Measurements from ENCODE around the gene MYF5.

MYF5 gene

DNA sequence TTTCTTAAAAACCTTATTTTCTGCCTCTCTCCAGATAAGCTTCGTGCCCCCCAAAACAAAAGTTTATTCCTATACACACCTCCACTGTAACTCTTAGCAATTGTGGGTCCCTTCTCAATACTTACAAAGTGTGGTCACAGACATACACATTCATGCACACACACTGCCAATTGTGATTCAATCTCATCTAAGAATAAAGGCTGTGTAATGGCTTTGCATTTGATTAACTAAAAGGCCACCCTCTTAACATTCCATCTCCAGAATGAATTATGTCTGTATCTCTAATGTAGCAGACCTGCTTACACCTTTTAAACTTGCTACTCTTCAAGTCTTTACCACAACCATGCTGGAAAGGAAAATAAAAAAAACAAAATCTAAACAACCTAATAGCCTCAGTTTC lies 49.5 kb downstream of the MYF5 start:
- no peak for ATAC-seq
- TF ChIP-seq OSR1 (CRISPR knock-in tag; IDR thresholded peaks at IDR 0.05) = no peak
- TF ChIP-seq ARNTL (CRISPR knock-in tag; IDR thresholded peaks at IDR 0.05; ENCODE audit: borderline replicate concordance, low read depth) = no peak
- TF ChIP-seq CREB5 (CRISPR knock-in tag; IDR thresholded peaks at IDR 0.05; ENCODE audit: low read depth) = no peak
- TF ChIP-seq ZNF8 (CRISPR knock-in tag; IDR thresholded peaks at IDR 0.05) = no peak
- TF ChIP-seq TSHZ2 (CRISPR knock-in tag; IDR thresholded peaks at IDR 0.05) = no peak
- no peak for TF ChIP-seq RARB (CRISPR knock-in tag; IDR thresholded peaks at IDR 0.05)
- TF ChIP-seq TOX (CRISPR knock-in tag; IDR thresholded peaks at IDR 0.05; ENCODE audit: borderline replicate concordance) = no peak
- no peak for TF ChIP-seq GLIS3 (CRISPR knock-in tag; IDR thresholded peaks at IDR 0.05)
- no peak for TF ChIP-seq SNAI2 (CRISPR knock-in tag; IDR thresholded peaks at IDR 0.05)
- no peak for TF ChIP-seq CSRNP3 (CRISPR knock-in tag; IDR thresholded peaks at IDR 0.05)
- no peak for TF ChIP-seq PATZ1 (CRISPR knock-in tag; IDR thresholded peaks at IDR 0.05; ENCODE audit: borderline replicate concordance)

GRCh38 chr12:80766897-80767296 lies 50.2 kb downstream of the MYF5 start:
- TF ChIP-seq ARNTL (CRISPR knock-in tag; IDR thresholded peaks at IDR 0.05; ENCODE audit: borderline replicate concordance, low read depth) (no peak), ZC3H10 (CRISPR knock-in tag; IDR thresholded peaks at IDR 0.05) (no peak), TSHZ2 (CRISPR knock-in tag; IDR thresholded peaks at IDR 0.05) (no peak), RARB (CRISPR knock-in tag; IDR thresholded peaks at IDR 0.05) (no peak), GLIS3 (CRISPR knock-in tag; IDR thresholded peaks at IDR 0.05) (no peak), CSDC2 (CRISPR knock-in tag; IDR thresholded peaks at IDR 0.05) (no peak), PATZ1 (CRISPR knock-in tag; IDR thresholded peaks at IDR 0.05; ENCODE audit: borderline replicate concordance) (no peak), ZFP30 (CRISPR knock-in tag; IDR thresholded peaks at IDR 0.05) (no peak), TOX (CRISPR knock-in tag; IDR thresholded peaks at IDR 0.05; ENCODE audit: borderline replicate concordance) (no peak), ZNF565 (CRISPR knock-in tag; conservative IDR thresholded peaks at IDR 0.05; ENCODE audit: low read depth) (no peak), ZNF70 (CRISPR knock-in tag; IDR thresholded peaks at IDR 0.05) (no peak), ISL1 (CRISPR knock-in tag; IDR thresholded peaks at IDR 0.05) (no peak), ESRRG (CRISPR knock-in tag; IDR thresholded peaks at IDR 0.05) (no peak), ZNF8 (CRISPR knock-in tag; IDR thresholded peaks at IDR 0.05) (no peak), ZFP3 (CRISPR knock-in tag; IDR thresholded peaks at IDR 0.05) (no peak), PPARA (CRISPR knock-in tag; IDR thresholded peaks at IDR 0.05; ENCODE audit: borderline replicate concordance) (no peak), OSR1 (CRISPR knock-in tag; IDR thresholded peaks at IDR 0.05) (no peak), TCF4 (CRISPR knock-in tag; IDR thresholded peaks at IDR 0.05; ENCODE audit: borderline replicate concordance) (no peak)
- ATAC-seq = no peak
